Erythroblast (primary cell): ENCODE data around the gene ARHGAP8.

Source experiments
- GATA1 ChIP-seq: IDR thresholded peaks from 2 replicates; pipeline ENCODE4 v1.6.1; 2011; ENCODE audit warnings: low read depth, mild to moderate bottlenecking, control low read depth, low read length, moderate library complexity
- POLR2A ChIP-seq: IDR thresholded peaks from 2 replicates; pipeline ENCODE4 v1.6.1; 2011; ENCODE audit warnings: mild to moderate bottlenecking, low read length

DNA sequence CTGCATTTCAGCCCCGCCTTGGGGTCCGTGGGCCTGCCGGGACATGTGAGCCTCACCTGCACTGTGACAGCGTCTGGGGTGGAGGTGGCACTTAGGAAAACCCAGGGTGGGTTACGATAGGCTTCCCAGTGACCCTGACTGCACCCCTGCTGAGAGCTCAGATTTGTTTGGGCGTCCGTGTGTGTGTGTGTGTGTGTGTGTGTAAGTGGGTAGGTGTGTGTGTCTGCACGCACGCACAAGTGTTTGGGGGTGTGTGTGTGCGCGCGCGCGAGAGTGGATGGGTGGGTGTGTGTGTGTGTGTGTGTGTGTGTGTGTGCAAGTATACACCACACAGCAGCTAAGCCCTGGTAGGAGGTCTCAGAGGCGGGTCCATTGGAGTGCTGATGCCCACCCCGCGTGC is 12.1 kb upstream of the ARHGAP8 start:
- TF ChIP-seq POLR2A (no peak), GATA1 (no peak)
